OCI-LY7 (cell line): ENCODE data around the gene ZBTB34. TPM values are rescaled to one million over a fixed set of nuclear protein-coding genes. Genes with fewer than 3 reads are reported as not detected.

ENCODE experiments used
- total RNA-seq, 2 experiments: library from RNA; depleted of rRNA in 1 of 2; stranded (reverse); fragments of >200 nt in 1 of 2; shearing (Covaris generic) in 1 of 2; gene quantifications; 2 replicates each; pipeline ENCODE4 v1.2.3, GENCODE V29; 2014 to 2022

The ZBTB34 gene
- total RNA-seq, 2 experiments from 2014 or later, result 6.5 to 11.3 TPM

Other genes with a start within 250 kb of the ZBTB34 start
- not detected in 2 replicates for gene LMX1B, start 246.7 kb upstream of the ZBTB34 start, total RNA-seq (2014; rRNA removed; shearing (Covaris generic))
- not detected in 2 replicates for gene LMX1B, start 246.7 kb upstream of the ZBTB34 start, total RNA-seq (2022)
- 3.3 and 4.1 TPM in 2 replicates for gene ZBTB43, start 55.6 kb upstream of the ZBTB34 start, total RNA-seq (2014; rRNA removed; shearing (Covaris generic))
- gene ZBTB43, start 55.6 kb upstream of the ZBTB34 start, total RNA-seq (2022), result 6.4 and 7.6 TPM in 2 replicates
- gene RALGPS1, start 54.1 kb downstream of the ZBTB34 start, total RNA-seq (2014; rRNA removed; shearing (Covaris generic)), result 8.3 and 14.4 TPM in 2 replicates
- gene RALGPS1, start 54.1 kb downstream of the ZBTB34 start, total RNA-seq (2022), result 14.1 and 16.3 TPM in 2 replicates